DOHH2 (cell line): ENCODE results near the gene SCAP.
"Not testable (repeated sequence)": the region's sequence is repeated elsewhere in the genome, so short reads cannot be mapped to it uniquely, and the experiment has no call there.

Source experiments
- H3F3A ChIP-seq: fragments of 200-600 bp; sonication (generic), shearing (Covaris generic); 2 replicates; pipeline ENCODE4 v1.6.0; 2016; ENCODE audit warnings: antibody characterized with exemption, mild to moderate bottlenecking; ENCODE audit not compliant: control insufficient read depth, insufficient read depth
- H3K27ac ChIP-seq: fragments of 200-600 bp; sonication (generic); 2 replicates; pipeline ENCODE4 v1.5.1; 2014; ENCODE audit warnings: low read depth, mild to moderate bottlenecking, low read length, moderate library complexity
- H3K27me3 ChIP-seq: fragments of 200-600 bp; sonication (generic); 2 replicates; pipeline ENCODE4 v1.6.1; 2014; ENCODE audit warnings: mild to moderate bottlenecking, low read length, mixed read lengths; ENCODE audit not compliant: control insufficient read depth
- H3K36me3 ChIP-seq: fragments of 200-600 bp; sonication (generic); 2 replicates; pipeline ENCODE4 v1.6.1; 2014; ENCODE audit warnings: mild to moderate bottlenecking, low read length, moderate library complexity, mixed read lengths; ENCODE audit not compliant: control insufficient read depth
- H3K4me1 ChIP-seq: fragments of 200-600 bp; sonication (generic); 2 replicates; pipeline ENCODE4 v1.6.1; 2014; ENCODE audit warnings: mild to moderate bottlenecking, low read length, mixed read lengths; ENCODE audit not compliant: control insufficient read depth
- H3K4me2 ChIP-seq: fragments of 200-600 bp; sonication (generic); 2 replicates; pipeline ENCODE4 v1.6.0; 2014; ENCODE audit warnings: mild to moderate bottlenecking, low read length, moderate library complexity
- H3K4me3 ChIP-seq: fragments of 200-600 bp; sonication (generic); 2 replicates; pipeline ENCODE4 v1.5.1; 2014; ENCODE audit warnings: mild to moderate bottlenecking, low read length, mixed read lengths
- H3K79me2 ChIP-seq: fragments of 200-600 bp; sonication (generic); 2 replicates; pipeline ENCODE4 v1.6.1; 2014; ENCODE audit warnings: mild to moderate bottlenecking, low read length, mixed read lengths; ENCODE audit not compliant: control insufficient read depth
- H3K9me2 ChIP-seq: fragments of 200-600 bp; sonication (generic); replicated peaks from 2 replicates; pipeline ENCODE4 v1.6.1; 2014; ENCODE audit warnings: mild to moderate bottlenecking, low read length, mixed read lengths; ENCODE audit not compliant: control insufficient read depth
- H3K9me3 ChIP-seq: fragments of 200-600 bp; sonication (generic); 2 replicates; pipeline ENCODE4 v1.6.1; 2014; ENCODE audit warnings: antibody characterized with exemption, low read length, mixed read lengths; ENCODE audit not compliant: control insufficient read depth, insufficient read depth
- H4K20me1 ChIP-seq: fragments of 200-600 bp; sonication (generic); 2 replicates; pipeline ENCODE4 v1.6.0; 2014; ENCODE audit warnings: low read depth, mild to moderate bottlenecking, antibody characterized with exemption, low read length, moderate library complexity; ENCODE audit not compliant: control insufficient read depth, insufficient read depth
- CTCF ChIP-seq: fragments of 200-600 bp; sonication (generic); IDR thresholded peaks from one replicate; pipeline ENCODE4 v1.5.1; 2014; ENCODE audit warnings: antibody characterized with exemption, mild to moderate bottlenecking, low read depth, low read length; ENCODE audit not compliant: poor library complexity, severe bottlenecking
- EZH2phosphoT487 ChIP-seq: fragments of 200-600 bp; sonication (generic); IDR thresholded peaks from 2 replicates; pipeline ENCODE4 v1.6.1; 2017; ENCODE audit warnings: borderline replicate concordance, mild to moderate bottlenecking, antibody characterized with exemption, low read length, moderate library complexity, mixed read lengths

SCAP gene

GRCh38 chr3:47513125-47513929 lies 37.6 kb upstream of the SCAP start, which contains the start of gene ELP6:
TSS of gene ELP6 (minus strand) at chr3:47513712. CDS start at chr3:47513590, 122 bp downstream.
- Histone ChIP-seq H3K4me1 (peaks cover 14% of the 10 kb centered on the region), H4K20me1 (no peaks in the 10 kb centered on the region), H3K79me2 (peaks cover 42% of the 10 kb centered on the region), H3K4me3 (peak within 1 kb of the TSS; percentile 91), H3K36me3 (peaks cover 41% of the 10 kb centered on the region), H3F3A (peaks cover 8% of the 10 kb centered on the region; the same call in 1 of the 2 replicates), H3K9me2 (no peaks in the 10 kb centered on the region), H3K27me3 (no peaks in the 10 kb centered on the region), H3K9me3 (no peaks in the 10 kb centered on the region), H3K27ac (peak within 1 kb of the TSS; percentile 87), H3K4me2 (peak within 1 kb of the TSS; percentile 83)
- no peak for TF ChIP-seq EZH2phosphoT487
- peak; percentile 66 for TF ChIP-seq CTCF

DNA sequence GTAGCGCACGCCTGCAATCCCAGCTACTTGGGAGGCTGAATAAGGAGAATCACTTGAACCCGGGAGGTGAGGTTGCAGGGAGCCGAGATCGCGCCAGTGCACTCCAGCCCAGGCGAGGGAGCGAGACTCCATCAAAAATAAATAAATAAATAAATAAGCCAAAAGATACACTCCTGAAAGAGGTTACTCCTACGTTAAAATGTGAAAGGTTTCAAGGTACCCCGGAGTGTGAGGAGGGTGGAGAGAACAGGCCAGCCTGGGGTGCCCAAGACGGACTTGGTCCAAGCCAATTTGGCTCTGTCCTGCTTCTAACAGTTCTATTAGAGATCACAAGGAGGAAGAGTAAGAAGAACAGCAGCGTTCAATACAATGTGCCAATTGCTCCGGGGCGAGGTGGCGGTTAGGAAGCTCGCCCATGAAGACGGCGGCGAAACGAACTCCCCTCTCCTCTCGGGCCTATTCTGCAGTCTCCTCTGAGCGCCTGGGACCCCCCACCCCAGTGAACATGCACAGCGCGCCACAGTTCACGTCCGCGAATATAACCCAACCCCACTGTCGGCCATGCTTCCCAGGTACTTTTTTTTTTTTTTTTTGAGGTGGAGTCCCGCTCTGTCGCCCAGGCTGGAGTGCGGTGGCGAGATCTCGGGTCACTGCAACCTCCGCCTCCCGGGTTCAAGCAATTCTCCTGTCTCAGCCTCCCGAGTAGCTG lies 36.8 kb upstream of the SCAP start:
- H3K36me3 ChIP-seq, result peaks cover 48% of the 10 kb centered on the region
- peak overlapping the region; percentile 91 for H3K4me3 ChIP-seq
- peaks cover 48% of the 10 kb centered on the region for H3K79me2 ChIP-seq
- H3K4me1 ChIP-seq, result peaks cover 14% of the 10 kb centered on the region
- H3K9me3 ChIP-seq, result no peaks in the 10 kb centered on the region
- no peaks in the 10 kb centered on the region for H4K20me1 ChIP-seq
- no peaks in the 10 kb centered on the region for H3K27me3 ChIP-seq
- peak overlapping the region; percentile 87 for H3K27ac ChIP-seq
- H3F3A ChIP-seq, result peaks cover 8% of the 10 kb centered on the region; the same call in 1 of the 2 replicates
- TF ChIP-seq EZH2phosphoT487 (no peak), CTCF (no peak)
- peak overlapping the region; percentile 83 for H3K4me2 ChIP-seq
- H3K9me2 ChIP-seq, result no peaks in the 10 kb centered on the region

DNA sequence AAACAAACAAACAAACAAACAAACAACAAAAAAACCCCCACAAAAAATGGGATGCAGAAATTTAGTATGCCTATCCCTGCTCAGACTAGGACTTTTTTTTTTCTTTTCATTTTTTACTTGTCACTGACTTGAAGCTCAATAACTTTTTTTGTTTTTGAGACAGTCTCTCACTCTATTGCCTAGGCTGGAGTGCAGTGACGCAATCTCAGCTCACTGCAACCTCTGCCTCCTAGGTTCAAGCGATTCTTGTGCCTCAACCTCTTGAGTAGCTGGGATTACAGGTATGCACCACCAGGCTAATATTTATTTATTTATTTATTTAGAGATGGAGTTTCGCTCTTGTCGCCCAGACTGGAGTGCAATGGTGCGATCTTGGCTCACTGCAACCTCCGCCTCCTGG lies 29.5 kb upstream of the SCAP start:
- H3K4me3 ChIP-seq, H3K4me2 ChIP-seq, H4K20me1 ChIP-seq, H3K27ac ChIP-seq, H3K9me3 ChIP-seq, H3K27me3 ChIP-seq, H3K9me2 ChIP-seq, H3K4me1 ChIP-seq, H3F3A ChIP-seq: not testable (repeated sequence)
- peaks cover 22% of the 10 kb centered on the region for H3K79me2 ChIP-seq
- peaks cover 73% of the 10 kb centered on the region for H3K36me3 ChIP-seq

GRCh38 chr3:47504113-47504512 lies 28.4 kb upstream of the SCAP start:
- Histone ChIP-seq H3K9me2 (no peaks in the 10 kb centered on the region), H3K79me2 (peaks cover 11% of the 10 kb centered on the region), H3K4me2 (no peak overlapping the region), H3K27ac (no peak overlapping the region), H3F3A (no peaks in the 10 kb centered on the region), H3K36me3 (peaks cover 66% of the 10 kb centered on the region), H3K27me3 (no peaks in the 10 kb centered on the region), H3K4me3 (no peak overlapping the region), H3K4me1 (no peaks in the 10 kb centered on the region), H3K9me3 (no peaks in the 10 kb centered on the region), H4K20me1 (no peaks in the 10 kb centered on the region)
- TF ChIP-seq CTCF (no peak), EZH2phosphoT487 (no peak)
